T-helper 1 cell treated with Interleukin-12 subunit alpha and Interleukin-12 subunit beta and Interleukin-4 antibody, amounts not matched to agents 30 μg/mL and 1 μg/mL, for 36 hours (primary cell): Measurements from ENCODE around the gene VBP1.
"Not testable (repeated sequence)": the region's sequence is repeated elsewhere in the genome, so short reads cannot be mapped to it uniquely, and the experiment has no call there.

ENCODE experiments used
- H3K27ac Mint-ChIP-seq: one replicate; pipeline ENCODE4 v1.8.0; 2021; ENCODE audit warnings: mild to moderate bottlenecking, mixed read lengths
- H3K27me3 Mint-ChIP-seq: one replicate; pipeline ENCODE4 v1.8.0; 2021; ENCODE audit warnings: low read depth, mixed read lengths
- H3K36me3 Mint-ChIP-seq: one replicate; pipeline ENCODE4 v1.8.0; 2021; ENCODE audit warnings: low read depth, mixed read lengths
- H3K4me1 Mint-ChIP-seq: one replicate; pipeline ENCODE4 v1.8.0; 2021; ENCODE audit warnings: low read depth, mixed read lengths
- H3K4me3 Mint-ChIP-seq: one replicate; pipeline ENCODE4 v1.8.0; 2021; ENCODE audit warnings: mild to moderate bottlenecking, moderate library complexity, mixed read lengths
- H3K9me3 Mint-ChIP-seq: one replicate; pipeline ENCODE4 v1.8.0; 2021; ENCODE audit warnings: mixed read lengths

VBP1 gene

DNA sequence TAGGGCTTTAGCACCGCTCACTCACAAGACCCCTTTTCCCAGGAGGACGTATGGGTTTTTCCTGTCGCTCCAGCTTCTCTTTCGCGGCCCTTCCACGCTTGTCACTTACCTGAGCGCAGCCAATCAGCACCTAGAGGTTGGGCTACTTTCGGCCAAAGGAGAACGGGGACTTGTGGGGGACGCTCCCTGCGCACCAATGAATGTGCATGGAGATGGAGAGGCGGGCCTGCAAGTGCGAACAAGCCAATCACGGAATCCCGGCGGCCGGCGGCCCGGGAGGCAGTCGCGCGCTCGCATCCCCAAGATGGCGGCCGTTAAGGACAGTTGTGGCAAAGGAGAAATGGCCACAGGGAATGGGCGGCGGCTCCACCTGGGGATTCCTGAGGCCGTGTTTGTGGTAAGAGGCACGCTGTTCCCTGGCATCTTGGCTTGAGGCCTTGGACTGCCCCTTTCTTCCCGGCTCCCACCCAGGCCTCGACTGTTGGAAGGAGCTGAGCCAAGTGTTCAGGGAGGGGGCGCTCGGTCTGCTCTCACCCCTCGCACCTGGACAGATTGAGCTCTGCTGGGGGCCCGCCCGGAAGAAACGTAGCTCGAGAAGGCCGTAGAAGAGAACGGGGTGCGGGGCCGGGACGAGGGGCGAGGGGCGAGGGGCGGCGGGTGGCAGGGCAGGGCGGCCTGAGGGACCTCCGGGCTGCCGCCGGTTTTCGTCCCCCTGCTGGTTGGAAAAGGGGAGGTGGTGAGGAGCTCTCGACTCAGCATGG, at the start of gene VBP1:
TSS of gene VBP1 (plus strand) at position 282 of the 761 bp plus-strand sequence. CDS start at position 305, 23 bp downstream.
- H3K9me3 Mint-ChIP-seq: no peaks in the 10 kb centered on the region
- peaks cover 4% of the 10 kb centered on the region for H3K36me3 Mint-ChIP-seq
- H3K4me3 Mint-ChIP-seq: peak within 1 kb of the TSS; percentile 99
- H3K4me1 Mint-ChIP-seq: peaks cover 18% of the 10 kb centered on the region
- peak within 1 kb of the TSS; percentile 87 for H3K27ac Mint-ChIP-seq
- no peaks in the 10 kb centered on the region for H3K27me3 Mint-ChIP-seq

DNA sequence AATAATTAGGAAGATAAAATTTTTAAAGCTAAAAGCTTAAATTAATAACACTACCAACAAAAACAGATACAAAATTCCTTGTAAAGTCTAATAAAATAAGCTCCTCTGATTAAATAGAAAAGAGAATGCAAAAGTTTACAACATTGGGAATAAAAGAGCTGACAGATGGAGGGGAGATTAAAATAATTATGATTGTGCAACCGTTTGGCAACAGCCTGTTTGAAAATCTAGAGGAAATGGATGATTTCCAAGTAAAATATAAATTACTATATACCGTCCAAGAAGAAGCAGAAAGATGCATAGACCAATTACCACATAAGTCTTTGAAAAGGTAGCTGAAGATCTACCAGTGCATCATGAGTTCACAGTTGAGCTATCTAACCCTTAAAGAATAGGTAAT, 46.4 kb upstream of the VBP1 start:
- no peak overlapping the region for H3K4me3 Mint-ChIP-seq
- H3K36me3 Mint-ChIP-seq: no peaks in the 10 kb centered on the region
- no peaks in the 10 kb centered on the region for H3K9me3 Mint-ChIP-seq
- no peaks in the 10 kb centered on the region for H3K27me3 Mint-ChIP-seq
- no peaks in the 10 kb centered on the region for H3K4me1 Mint-ChIP-seq
- no peak overlapping the region for H3K27ac Mint-ChIP-seq

- H3K27ac Mint-ChIP-seq: no peak overlapping the region
- H3K4me3 Mint-ChIP-seq: no peak overlapping the region
- H3K4me1 Mint-ChIP-seq: no peaks in the 10 kb centered on the region
- H3K9me3 Mint-ChIP-seq: no peaks in the 10 kb centered on the region
- H3K27me3 Mint-ChIP-seq: no peaks in the 10 kb centered on the region
- no peaks in the 10 kb centered on the region for H3K36me3 Mint-ChIP-seq
Observed at GRCh38 chrX:155179346-155179997, 36.8 kb upstream of the VBP1 start.

GRCh38 chrX:155188786-155189185, 27.5 kb upstream of the VBP1 start:
- Mint-ChIP-seq H3K4me3 (peak overlapping the region; percentile 50), H3K27ac (peak overlapping the region; percentile 41), H3K36me3 (peaks cover 9% of the 10 kb centered on the region), H3K4me1 (peaks cover 14% of the 10 kb centered on the region), H3K9me3 (peaks cover 23% of the 10 kb centered on the region), H3K27me3 (no peaks in the 10 kb centered on the region)

GRCh38 chrX:155211208-155211607, 5.1 kb upstream of the VBP1 start:
- Mint-ChIP-seq H3K27ac (no peak overlapping the region), H3K4me3 (no peak overlapping the region), H3K9me3 (no peaks in the 10 kb centered on the region), H3K4me1 (peaks cover 3% of the 10 kb centered on the region), H3K27me3 (no peaks in the 10 kb centered on the region), H3K36me3 (no peaks in the 10 kb centered on the region)

- no peaks in the 10 kb centered on the region for H3K36me3 Mint-ChIP-seq
Observed at GRCh38 chrX:155213731-155214130, 2.5 kb upstream of the VBP1 start.

GRCh38 chrX:155215443-155216178, 649 bp upstream of the VBP1 start:
- Mint-ChIP-seq H3K27ac (peak overlapping the region; percentile 87), H3K27me3 (no peaks in the 10 kb centered on the region), H3K4me3 (peak overlapping the region; percentile 99), H3K4me1 (peaks cover 18% of the 10 kb centered on the region), H3K36me3 (peaks cover 3% of the 10 kb centered on the region), H3K9me3 (no peaks in the 10 kb centered on the region)

More at GRCh38 chrX:155213731-155214130, 2.5 kb upstream of the VBP1 start:
- peaks cover 15% of the 10 kb centered on the region for H3K4me1 Mint-ChIP-seq
- H3K27ac Mint-ChIP-seq: no peak overlapping the region
- no peaks in the 10 kb centered on the region for H3K9me3 Mint-ChIP-seq
- H3K4me3 Mint-ChIP-seq: no peak overlapping the region
- no peaks in the 10 kb centered on the region for H3K27me3 Mint-ChIP-seq

DNA sequence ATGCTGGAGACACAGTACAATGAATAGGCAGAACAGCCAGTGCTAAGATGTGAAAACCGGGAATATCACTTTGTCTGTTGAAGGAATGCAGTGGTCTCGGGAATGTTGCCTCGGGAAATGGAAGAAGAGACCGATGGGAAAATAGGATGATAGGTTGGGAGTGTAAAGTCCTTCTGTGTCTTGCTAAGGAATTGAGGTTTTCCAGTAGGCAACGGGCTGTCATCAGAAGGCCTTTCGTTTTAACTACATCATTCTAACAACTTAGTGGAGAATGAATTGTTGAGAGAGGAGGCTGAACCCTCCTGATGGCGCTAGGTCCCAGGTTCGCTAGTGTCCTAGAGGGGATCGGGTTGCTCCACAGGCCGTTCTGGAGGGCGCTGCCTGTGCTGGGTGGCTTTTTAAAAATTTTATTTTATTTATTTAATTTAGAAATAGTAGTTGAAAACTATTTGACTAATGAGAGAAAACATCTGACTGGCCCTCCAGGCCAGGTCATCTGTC, 730 bp downstream of the VBP1 start:
- Mint-ChIP-seq H3K36me3 (peaks cover 11% of the 10 kb centered on the region), H3K4me3 (peak overlapping the region; percentile 99), H3K27ac (peak overlapping the region; percentile 87), H3K9me3 (no peaks in the 10 kb centered on the region), H3K4me1 (peaks cover 18% of the 10 kb centered on the region), H3K27me3 (no peaks in the 10 kb centered on the region)

GRCh38 chrX:155218777-155219176, 2.5 kb downstream of the VBP1 start:
- no peaks in the 10 kb centered on the region for H3K9me3 Mint-ChIP-seq
- peak overlapping the region; percentile 65 for H3K27ac Mint-ChIP-seq
- H3K4me1 Mint-ChIP-seq: peaks cover 18% of the 10 kb centered on the region
- H3K36me3 Mint-ChIP-seq: peaks cover 16% of the 10 kb centered on the region
- no peaks in the 10 kb centered on the region for H3K27me3 Mint-ChIP-seq
- peak overlapping the region; percentile 72 for H3K4me3 Mint-ChIP-seq

DNA sequence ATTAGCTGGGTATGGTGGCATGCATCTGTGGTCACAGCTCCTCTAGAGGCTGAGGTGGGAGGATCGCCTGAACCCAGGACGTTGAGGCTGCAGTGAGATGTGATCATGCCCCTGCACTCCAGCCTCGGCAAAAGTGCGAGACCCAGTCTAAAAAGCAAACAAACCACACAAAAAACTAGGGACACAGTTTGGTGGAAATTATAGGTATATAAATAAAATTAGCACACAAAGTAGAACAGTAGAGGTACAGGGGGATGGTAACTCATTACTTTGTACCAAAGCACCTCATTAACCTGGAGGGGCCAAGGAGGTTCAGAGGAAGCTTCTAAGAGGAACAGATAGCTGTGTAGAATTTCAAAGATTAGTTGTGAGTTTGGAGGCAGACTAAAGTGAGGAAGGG, 5.1 kb downstream of the VBP1 start:
- Mint-ChIP-seq H3K4me1 (peaks cover 18% of the 10 kb centered on the region), H3K27me3 (no peaks in the 10 kb centered on the region)

GRCh38 chrX:155223746-155224145, 7.5 kb downstream of the VBP1 start:
- H3K36me3 Mint-ChIP-seq: peaks cover 27% of the 10 kb centered on the region
- H3K27me3 Mint-ChIP-seq, H3K27ac Mint-ChIP-seq, H3K4me3 Mint-ChIP-seq, H3K4me1 Mint-ChIP-seq, H3K9me3 Mint-ChIP-seq: not testable (repeated sequence)

More for the DNA sequence above, 5.1 kb downstream of the VBP1 start:
- H3K27ac Mint-ChIP-seq: no peak overlapping the region
- no peaks in the 10 kb centered on the region for H3K9me3 Mint-ChIP-seq
- no peak overlapping the region for H3K4me3 Mint-ChIP-seq
- peaks cover 25% of the 10 kb centered on the region for H3K36me3 Mint-ChIP-seq

DNA sequence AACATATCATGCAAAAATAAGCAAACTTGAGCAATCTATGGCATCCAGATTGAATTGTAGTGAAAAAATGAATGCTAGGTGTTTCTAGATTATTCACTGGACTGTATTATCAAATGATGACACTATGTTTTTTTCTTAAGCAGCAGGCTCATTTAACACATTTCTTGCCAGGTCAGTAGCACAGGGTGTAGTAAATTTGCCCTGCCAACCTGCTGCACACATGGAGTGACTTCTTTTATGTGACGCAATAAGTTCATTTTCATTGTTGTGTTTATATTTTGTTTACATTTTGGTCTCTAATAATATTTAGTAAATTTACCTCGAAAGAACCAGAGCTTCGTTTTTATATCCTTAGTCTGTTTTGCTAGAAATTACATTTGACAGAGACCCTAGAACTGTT, 9.5 kb downstream of the VBP1 start:
- peaks cover 28% of the 10 kb centered on the region for H3K36me3 Mint-ChIP-seq
- H3K4me1 Mint-ChIP-seq: peaks cover 3% of the 10 kb centered on the region
- no peaks in the 10 kb centered on the region for H3K27me3 Mint-ChIP-seq
- H3K4me3 Mint-ChIP-seq: no peak overlapping the region
- no peaks in the 10 kb centered on the region for H3K9me3 Mint-ChIP-seq
- no peak overlapping the region for H3K27ac Mint-ChIP-seq

GRCh38 chrX:155231163-155231562, 14.9 kb downstream of the VBP1 start:
- peaks cover 12% of the 10 kb centered on the region for H3K4me1 Mint-ChIP-seq
- no peaks in the 10 kb centered on the region for H3K27me3 Mint-ChIP-seq
- peaks cover 23% of the 10 kb centered on the region for H3K36me3 Mint-ChIP-seq

DNA sequence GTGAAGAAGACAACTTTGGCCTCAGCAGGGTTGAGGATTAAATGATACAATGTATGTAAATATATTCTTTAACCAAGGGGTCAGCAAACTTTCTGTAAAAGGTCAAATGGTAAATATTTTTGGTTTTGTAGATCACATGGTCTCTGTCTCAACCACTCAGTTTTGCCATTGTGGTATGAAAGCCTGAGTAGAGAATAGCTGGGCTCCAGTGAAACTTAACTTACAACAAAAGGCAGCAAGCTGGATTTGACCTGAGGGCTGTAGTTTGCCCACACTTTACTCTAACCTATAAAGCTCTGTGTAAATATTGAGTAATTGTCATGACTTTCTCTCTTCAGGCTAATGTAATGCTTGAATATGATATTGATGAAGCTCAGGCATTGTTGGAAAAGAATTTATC, 19.6 kb downstream of the VBP1 start:
- Mint-ChIP-seq H3K4me3 (no peak overlapping the region), H3K27ac (no peak overlapping the region), H3K4me1 (peaks cover 9% of the 10 kb centered on the region), H3K27me3 (no peaks in the 10 kb centered on the region), H3K9me3 (no peaks in the 10 kb centered on the region), H3K36me3 (peaks cover 33% of the 10 kb centered on the region)

More at GRCh38 chrX:155231163-155231562, 14.9 kb downstream of the VBP1 start:
- no peak overlapping the region for H3K27ac Mint-ChIP-seq
- H3K4me3 Mint-ChIP-seq: no peak overlapping the region
- no peaks in the 10 kb centered on the region for H3K9me3 Mint-ChIP-seq
